A172 (cell line): Measurements from ENCODE around the gene TAF1B. TPM values are rescaled to one million over a fixed set of nuclear protein-coding genes. Genes with fewer than 3 reads are reported as not detected.

Source experiments
- DNase-seq: peaks from one replicate; pipeline ENCODE4 v3.0.0-alpha.2; 2015; ENCODE audit warnings: low spot score
- total RNA-seq: library from RNA; depleted of rRNA; stranded (reverse); fragments of >200 nt; shearing (Covaris generic); gene quantifications from 2 replicates; pipeline ENCODE4 v1.2.3, GENCODE V29; 2014; rRNA removed

The TAF1B gene
- total RNA-seq: 40.6 and 47.8 TPM in 2 replicates

DNA sequence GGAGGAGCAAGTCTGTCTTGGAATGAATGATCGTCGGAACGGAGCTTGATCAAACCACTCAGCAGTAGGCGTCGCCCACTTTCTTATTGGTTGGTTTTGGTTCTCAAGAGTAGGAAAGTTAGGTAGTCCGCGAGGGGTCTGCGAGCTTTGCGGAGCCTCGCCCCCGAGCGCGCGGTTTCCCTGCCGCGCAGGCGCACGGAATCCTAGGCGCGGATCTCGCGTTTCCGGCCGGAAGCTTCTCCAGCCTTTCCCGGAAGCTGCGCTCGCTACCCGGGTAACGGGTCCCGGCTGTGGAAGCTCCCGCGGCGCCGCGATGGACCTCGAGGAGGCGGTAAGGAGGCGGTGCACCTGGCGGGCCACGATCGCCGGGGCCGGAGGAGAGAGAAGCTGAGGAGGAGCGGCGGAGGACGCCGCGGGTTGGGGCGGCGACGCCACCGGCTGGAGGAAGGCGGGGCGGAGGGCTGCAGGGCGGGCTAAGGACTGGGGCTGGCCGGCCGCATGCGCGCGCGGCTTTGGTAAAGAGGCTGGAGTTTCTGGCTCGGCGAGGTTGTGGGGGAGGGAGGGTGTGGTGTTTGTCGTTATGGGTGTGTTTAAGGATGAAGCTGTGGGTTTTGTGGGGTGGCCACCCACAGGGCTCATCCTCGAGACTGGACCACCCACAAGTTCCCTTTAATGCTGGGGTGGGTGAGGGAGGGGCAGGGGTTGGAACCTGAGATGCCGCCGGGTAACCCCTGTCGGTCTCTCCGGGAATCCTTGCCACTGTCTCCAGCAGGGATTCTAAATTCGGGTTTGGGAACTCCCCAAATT is at the start of gene TAF1B:
Gene TAF1B, plus strand, starts transcription at position 246 of the 807 bp plus-strand sequence. Its CDS starts 68 bp downstream, at position 314.
- peak; percentile 94 for DNase-seq

- DNase-seq: no peak
Observed at GRCh38 chr2:9793918-9794717, 49.2 kb upstream of the TAF1B start.

DNA sequence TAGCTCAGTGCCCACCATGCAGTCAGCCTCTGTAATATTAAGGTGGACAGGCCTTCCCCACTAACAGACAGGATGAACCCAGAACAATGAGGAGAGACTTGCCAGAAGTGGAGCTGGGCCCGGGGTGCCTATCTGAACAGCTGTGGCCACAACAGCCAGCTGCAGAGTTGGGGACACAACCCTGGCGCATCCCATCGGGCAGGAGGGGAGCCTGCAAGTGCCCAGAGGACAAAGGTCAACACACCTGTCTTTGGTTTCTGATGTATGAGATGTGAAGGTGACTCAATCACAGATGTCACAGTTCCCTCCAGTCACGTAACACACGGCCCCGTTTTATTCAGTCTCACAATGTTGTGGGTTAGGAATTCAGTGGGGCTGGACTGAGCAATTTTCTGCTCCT is 48.2 kb upstream of the TAF1B start:
- DNase-seq: no peak

GRCh38 chr2:9796056-9797010 is 46.9 kb upstream of the TAF1B start:
- DNase-seq: no peak

- DNase-seq: no peak
Observed at GRCh38 chr2:9797086-9797485, 46.2 kb upstream of the TAF1B start.

GRCh38 chr2:9797681-9798556 is 45.4 kb upstream of the TAF1B start:
- DNase-seq: no peak

GRCh38 chr2:9799011-9799596 is 44.2 kb upstream of the TAF1B start:
- no peak for DNase-seq

DNA sequence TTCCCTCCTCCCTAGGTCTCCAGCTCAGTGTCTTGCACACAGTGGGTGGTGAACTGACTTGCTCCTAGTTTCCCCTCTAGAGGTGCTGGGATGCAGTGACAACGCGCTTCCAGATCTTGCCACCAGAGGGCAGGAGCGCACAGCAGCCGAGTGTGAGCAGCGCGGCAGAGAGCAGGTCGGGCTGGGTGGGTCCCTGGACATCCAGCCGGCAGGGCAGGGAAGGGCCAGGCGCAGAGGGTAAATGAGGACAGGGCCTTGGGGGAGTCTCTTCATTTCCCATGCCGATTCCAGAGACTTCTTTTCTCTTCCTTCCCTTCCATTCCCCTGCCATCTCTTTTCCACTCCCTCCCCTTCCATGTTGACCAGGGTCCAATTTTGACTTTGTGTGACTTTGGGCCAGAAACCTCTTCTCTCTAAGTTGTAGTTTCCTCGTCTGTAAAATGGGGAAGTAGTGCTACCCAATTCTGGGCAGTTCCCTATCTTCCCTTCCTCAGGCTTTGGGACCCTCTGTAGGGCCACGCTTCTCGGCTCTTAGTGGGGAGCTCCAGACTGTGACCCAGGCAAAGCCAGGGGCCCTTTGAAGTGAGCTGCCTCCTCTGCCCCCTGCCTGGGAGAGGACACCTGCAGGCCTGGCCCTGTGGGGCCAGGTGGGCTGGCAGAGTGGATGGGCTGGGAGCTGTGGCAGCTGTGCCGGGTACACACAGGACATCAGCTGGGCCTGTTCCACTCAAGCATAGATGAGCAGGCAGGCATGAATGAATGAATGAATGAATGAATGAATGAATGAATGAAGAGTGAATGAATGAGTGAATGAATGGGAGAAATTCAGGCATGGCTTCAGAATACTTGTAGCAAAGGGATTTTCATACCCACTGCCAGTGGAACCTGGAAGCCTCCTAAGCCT is 43.3 kb upstream of the TAF1B start:
- DNase-seq: peak; percentile 78

- no peak for DNase-seq
Observed at GRCh38 chr2:9800639-9800974, 42.7 kb upstream of the TAF1B start.

DNA sequence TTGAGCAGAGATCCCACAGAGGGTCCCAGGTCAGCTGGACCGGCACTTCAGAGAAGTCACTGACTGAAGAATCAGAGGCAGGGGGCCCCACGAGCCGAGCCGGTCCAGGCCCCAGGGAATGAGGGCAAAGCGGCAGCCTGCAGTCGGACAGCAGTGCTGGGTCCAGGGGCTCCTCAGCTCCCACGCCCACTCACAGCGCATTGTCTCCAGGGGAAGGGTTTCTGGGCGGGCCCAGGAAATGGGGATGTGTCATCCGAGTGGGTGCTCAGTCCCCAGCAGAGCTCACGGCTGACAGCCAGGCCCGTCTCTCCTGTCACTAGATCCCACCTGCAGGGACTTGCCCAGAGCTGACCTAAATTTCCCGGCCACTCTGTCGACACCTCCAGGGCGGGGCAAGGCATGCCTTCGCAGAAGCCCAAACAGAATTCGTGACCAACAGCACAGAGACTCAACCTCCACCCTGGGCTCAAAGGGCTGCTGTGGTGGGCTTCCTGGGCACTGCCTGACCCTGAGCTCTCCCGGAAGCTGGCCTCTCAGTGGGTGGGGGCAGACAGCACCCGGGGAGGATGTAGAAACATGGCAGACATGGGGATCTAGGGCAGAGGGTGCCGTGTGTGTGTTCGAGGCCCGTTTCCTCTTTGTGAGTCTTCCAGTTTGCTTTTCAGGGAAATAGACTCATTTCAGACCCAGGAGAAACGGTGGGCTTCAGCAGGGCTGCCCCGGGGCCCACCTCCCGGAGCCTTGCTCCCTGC is 42.1 kb upstream of the TAF1B start:
- peak; percentile 66 for DNase-seq

- DNase-seq: no peak
Observed at GRCh38 chr2:9802576-9802993, 40.7 kb upstream of the TAF1B start.

DNA sequence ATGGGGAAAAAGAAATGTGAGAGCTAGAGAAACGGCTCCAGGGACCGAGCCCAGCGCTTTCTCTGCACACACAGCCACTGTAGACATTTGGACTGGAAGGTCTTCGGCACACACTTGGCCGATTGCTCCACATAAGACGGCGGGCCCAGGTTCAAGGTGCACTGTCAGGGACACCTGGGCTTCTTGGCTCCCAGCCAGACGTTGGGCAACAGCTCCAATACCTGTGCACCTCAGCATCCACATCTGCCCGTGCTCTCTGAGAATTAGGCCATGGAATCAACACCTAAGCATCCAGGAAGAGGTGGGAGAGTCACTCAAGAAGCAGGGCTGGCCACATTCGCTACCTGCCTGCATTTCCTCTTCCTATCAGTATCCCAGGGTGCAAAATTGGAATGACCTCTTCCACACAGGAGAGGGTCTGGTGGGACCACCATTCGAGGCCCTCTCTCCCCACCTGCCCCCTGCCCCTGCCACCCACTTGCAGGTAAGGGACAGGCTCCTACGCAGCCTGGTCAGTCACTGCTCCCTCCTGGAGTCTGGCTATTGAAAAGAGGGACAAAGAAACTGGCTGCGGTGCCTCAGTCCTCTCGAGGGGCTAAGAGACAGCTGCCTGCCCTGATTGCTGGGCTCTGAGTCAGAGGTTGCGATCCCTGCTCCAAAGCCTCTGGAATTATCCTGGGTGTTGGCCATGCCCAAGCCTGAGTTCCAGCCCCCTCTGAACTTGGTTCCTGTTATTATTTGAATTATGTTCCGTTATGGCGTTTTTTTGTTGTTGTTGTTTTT is 40.1 kb upstream of the TAF1B start:
- DNase-seq: no peak

- no peak for DNase-seq
Observed at GRCh38 chr2:9805435-9806297, 37.6 kb upstream of the TAF1B start.

GRCh38 chr2:9806298-9806610 is 37.0 kb upstream of the TAF1B start:
- no peak for DNase-seq

GRCh38 chr2:9806656-9807055 is 36.6 kb upstream of the TAF1B start:
- DNase-seq: no peak

GRCh38 chr2:9807056-9807455 is 36.2 kb upstream of the TAF1B start:
- DNase-seq: no peak
